Measurements from ENCODE around the gene DUSP22. TPM values are rescaled to one million over a fixed set of nuclear protein-coding genes. Genes with fewer than 3 reads are reported as not detected.
"Not testable (repeated sequence)": the region's sequence is repeated elsewhere in the genome, so short reads cannot be mapped to it uniquely, and the experiment has no call there.

Gene DUSP22
- total RNA-seq, 1 experiment from 2014 or later = 10.5 TPM

GRCh38 chr6:363291-363690, 71.0 kb downstream of the DUSP22 start:
- no peak for DNase-seq (ENCODE audit: low read depth)

DNA sequence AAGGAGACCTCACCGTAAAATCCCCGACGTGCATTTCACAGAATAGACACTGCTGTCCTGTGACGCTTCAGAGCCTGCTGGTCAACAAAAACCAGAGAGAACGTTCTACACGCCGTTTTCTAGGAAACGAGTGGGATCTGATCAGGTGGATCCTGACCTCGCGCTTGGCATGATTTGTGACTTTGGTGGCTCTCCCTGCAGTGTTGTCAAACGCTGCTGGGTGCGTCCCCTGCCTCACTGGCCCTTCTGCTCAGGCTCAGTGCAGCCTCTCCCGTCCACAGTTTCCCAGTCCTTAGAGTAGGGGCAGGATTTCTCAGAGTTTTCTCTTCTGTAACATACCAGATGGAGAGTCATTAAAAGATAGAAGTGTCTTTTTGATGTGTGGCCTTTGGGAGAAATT, 71.6 kb downstream of the DUSP22 start:
- no peak for DNase-seq (ENCODE audit: low read depth)

DNA sequence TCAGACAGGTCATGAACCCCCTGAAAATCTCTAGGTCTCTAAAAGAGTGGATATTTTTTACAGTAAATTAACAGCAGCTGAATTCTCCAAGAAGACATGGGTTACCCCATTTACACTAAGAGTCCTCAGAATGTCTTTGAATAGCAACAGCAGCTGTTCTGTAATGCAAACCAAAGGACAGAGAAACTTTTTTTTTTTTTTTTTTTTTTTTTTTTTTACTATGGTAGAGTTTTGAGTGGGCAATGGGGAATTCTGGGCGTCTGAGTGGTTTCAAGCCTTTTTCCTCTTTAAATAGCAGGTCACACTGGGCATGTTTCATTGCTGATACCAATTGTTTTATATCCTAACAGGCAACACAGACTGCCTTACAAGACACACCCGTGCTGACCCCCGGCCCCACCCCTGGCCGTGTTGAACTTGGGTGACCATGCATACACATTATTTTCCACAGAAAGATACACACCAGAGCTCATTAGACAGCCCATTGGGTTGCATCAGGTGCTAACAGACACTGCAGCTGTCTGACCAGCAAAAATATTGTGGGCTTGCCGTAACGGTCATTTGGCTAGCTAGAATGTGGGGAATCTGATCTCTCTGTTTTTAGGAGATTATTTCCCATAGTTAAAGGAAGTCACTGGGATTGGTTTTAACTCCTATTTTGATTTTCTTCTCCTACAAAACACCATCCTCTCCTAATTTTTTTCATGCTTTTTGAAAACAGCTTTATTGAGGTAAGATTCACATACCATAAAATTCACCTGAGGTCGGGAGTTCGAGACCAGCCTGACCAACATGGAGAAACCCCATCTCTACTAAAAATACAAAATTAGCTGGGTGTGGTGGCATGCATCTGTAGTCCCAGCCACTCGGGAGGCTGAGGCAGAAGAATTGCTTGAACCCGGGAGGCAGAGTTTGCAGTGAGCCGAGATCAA, 72.6 kb downstream of the DUSP22 start:
- no peak for DNase-seq (ENCODE audit: low read depth)

DNA sequence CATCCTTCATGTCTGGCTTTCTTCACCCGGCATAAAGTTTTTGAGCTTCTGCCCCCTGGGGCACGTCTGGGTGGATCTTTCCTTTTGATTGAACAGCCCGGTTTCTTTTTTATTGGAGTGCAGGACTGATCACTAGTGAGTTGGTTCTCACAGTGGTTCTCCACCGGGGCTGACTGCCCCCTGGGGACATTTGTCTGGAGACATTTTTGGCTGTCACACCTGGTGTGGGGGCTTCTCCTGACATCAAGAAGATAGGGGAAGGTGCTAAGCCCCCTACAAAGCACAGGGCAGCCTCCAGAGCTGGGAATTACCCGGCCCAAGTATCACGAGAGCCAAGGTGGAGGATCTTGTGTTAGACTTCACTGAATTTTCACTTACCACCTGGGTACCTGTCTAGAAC, 73.5 kb downstream of the DUSP22 start:
- DNase-seq (ENCODE audit: low read depth) = no peak

GRCh38 chr6:366389-367297, 74.4 kb downstream of the DUSP22 start:
- DNase-seq (ENCODE audit: low read depth) = no peak

- DNase-seq (ENCODE audit: low read depth) = no peak
Measured at GRCh38 chr6:367298-367794, 75.1 kb downstream of the DUSP22 start.

GRCh38 chr6:367891-368630, 75.8 kb downstream of the DUSP22 start:
- DNase-seq (ENCODE audit: low read depth) = no peak

DNA sequence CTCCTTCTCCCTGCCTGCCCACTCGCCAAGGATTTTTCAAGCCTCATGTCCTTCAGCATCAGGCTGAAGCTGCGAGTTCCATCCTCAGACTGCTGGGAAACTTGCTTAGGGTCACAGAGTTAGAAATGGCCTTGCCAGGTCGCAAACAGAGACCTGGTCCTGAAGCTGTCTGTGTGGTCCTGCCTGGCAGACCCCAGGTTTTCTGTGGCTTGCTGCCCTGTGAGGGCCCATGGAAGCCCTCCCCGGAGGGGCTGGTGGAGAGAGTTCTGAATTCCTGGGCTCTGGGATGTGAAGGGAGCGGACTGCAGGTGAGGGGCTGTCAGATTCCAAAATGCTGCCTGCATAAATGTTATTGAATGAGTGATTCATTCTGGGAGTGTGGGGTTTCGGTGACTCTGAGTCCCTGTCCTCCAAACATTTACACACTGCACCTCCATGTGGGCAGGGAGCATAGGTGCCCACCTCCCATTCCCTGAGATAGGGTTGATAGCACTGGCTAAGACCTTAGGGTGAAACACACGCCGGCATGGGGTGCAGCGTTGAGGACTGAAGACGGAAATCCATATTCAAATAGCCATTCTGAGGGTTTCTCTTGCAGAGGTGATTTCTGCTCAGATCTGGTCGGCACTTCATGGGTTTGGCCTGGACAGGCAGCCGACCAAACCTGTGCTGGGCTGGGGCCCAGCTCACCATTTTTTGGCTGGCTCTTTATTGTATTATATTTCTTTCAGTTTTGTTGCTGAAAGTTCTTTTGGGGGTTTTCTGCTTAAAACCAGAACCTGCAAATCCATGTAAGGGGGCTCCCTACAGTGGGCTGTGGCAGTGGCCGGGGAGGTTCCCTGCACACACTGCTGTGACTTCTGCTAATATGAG, 77.5 kb downstream of the DUSP22 start:
- DNase-seq (ENCODE audit: low read depth) = no peak

DNA sequence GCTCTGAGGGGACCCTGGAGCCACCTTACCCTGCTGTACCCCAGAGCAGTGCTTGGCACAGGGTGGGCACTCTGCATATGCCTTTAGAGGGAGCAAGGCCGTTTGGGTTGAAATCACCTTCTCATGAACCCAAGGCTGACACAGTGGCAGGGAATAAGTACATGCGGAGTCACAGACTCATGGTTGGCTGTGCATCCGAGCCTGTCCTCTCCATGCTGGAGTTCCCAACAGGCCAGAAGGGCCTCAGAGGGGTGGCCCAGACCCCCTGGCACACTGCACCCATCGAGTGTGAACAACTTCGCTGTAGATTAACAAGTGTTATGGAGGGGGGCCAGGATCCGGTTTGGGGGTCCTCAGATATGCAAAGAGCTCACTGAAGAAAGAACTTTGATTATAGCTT, 78.3 kb downstream of the DUSP22 start:
- DNase-seq (ENCODE audit: low read depth) = no peak

DNA sequence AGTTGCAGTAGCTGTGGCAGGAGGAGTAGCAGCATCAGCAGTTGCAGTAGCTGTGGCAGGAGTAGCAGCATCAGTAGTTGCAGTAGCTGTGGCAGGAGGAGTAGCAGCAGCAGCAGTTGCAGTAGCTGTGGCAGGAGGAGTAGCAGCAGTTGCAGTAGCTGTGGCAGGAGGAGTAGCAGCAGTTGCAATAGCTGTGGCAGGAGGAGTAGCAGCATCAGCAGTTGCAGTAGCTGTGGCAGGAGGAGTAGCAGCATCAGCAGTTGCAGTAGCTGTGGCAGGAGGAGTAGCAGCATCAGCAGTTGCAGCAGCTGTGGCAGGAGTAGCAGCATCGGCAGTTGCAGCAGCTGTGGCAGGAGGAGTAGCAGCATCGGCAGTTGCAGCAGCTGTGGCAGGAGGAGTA, 79.6 kb downstream of the DUSP22 start:
- not testable (repeated sequence) for DNase-seq (ENCODE audit: low read depth)

DNA sequence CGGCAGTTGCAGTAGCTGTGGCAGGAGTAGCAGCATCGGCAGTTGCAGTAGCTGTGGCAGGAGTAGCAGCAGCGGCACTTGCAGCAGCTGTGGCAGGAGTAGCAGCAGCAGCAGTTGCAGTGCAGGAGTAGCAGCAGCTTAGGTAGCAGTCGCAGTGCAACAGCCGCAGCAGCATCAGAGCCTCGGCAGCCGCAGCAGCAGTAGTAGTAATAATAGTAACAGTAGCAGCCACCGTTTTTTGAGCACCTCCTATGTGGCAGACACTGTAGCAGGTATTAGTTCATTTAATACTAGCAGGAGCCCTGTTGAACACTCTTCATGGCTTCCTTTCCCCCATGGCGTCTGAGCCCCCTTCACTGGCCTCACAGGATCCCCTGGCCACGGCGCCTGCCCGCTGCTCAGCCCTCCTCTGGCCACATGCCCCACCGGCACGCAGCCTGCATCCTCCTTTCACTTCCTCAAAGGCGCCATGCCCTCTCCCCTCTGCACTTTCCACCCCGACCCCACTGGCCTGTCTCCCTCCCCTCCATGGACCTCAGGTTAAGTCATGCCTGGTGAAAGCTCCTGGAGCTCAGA, 80.1 kb downstream of the DUSP22 start:
- no peak for DNase-seq (ENCODE audit: low read depth)

GRCh38 chr6:373031-373430, 80.7 kb downstream of the DUSP22 start:
- no peak for DNase-seq (ENCODE audit: low read depth)

- no peak for DNase-seq (ENCODE audit: low read depth)
Measured at GRCh38 chr6:373773-374724, 81.8 kb downstream of the DUSP22 start.

GRCh38 chr6:374956-375355, 82.7 kb downstream of the DUSP22 start:
- no peak for DNase-seq (ENCODE audit: low read depth)

GRCh38 chr6:376827-377640, 84.7 kb downstream of the DUSP22 start:
- DNase-seq (ENCODE audit: low read depth) = no peak

DNA sequence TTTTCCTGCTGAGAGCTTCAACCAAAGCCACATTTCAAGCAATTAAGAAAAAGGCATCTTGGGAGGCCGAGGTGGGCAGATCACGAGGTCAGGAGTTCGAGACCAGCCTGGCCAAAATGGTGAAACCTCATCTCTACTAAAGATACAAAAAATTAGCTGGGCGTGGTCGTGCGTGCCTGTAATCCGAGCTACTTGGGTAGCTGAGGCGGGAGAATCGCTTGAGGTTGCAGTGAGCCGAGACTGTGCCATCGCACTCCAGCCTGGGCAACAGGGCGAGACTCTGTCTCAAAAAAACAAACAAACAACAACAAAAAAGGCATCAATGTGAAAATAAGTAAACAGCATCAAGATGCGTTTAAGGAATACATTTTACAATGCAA, 85.3 kb downstream of the DUSP22 start:
- DNase-seq (ENCODE audit: low read depth) = not testable (repeated sequence)

GRCh38 chr6:378090-378957, 86.0 kb downstream of the DUSP22 start:
- DNase-seq (ENCODE audit: low read depth) = no peak

All from RPMI7951 (cell line).